Measurements from ENCODE around the gene ETFA. TPM values are rescaled to one million over a fixed set of nuclear protein-coding genes. Genes with fewer than 3 reads are reported as not detected.

Gene ETFA
- polyA plus RNA-seq, 4 donors = 152 to 172 (median 165) TPM

DNA sequence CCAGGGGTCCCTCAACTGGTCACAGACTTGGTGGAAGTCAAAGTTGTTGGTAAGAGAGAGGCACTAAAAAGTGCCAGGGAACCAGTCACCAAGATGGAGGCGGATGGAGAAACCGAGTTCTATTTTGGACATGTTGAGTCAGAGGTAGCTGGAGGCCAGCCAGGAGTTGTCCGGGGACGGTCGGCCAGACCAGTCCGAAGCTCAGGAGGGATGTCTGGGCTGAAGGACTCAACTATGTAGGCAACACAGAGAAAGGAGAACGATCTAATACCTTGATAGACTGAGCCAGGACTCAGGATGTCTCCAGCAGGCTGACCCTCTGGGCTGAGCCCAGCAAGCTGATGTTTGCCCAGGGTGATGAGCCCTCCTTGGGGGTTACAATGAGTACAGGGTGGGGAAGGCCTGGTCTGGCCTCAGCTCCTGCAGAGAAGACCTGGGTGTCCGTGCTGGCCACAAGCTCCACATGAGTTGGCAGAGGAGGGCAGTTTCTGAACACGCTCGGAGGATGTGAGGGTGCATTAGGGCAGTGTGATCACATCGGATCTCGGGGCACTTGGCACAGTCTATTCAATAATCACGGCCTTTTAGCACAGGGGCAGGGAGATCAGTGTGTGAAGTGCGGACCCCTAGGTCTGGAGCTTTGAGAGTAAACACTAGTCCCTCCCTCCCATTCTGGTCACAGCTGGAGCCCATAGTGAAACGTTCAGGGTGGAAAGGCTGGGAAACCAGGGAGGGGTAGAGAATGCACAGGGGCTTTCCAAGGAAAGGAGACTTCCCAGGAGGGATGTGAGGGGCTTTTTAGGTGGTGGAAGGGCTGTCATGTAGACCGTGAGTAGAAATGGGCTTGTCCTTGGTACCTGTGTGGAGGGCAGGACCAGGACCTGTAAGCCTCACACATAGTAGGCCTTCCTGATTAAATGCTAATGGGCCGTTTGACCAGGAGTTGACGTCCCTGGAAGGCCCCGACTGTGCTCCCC is 111.9 kb downstream of the ETFA start:
- no peak for DNase-seq (ENCODE audit: low read depth in 4 of 4, low spot score in 2 of 4)

- DNase-seq (ENCODE audit: low read depth in 4 of 4, low spot score in 2 of 4) = no peak
Observed at GRCh38 chr15:76198456-76199105, 112.7 kb downstream of the ETFA start.

- DNase-seq (ENCODE audit: low read depth in 4 of 4, low spot score in 2 of 4) = no peak
Observed at GRCh38 chr15:76197703-76198455, 113.4 kb downstream of the ETFA start.

GRCh38 chr15:76196269-76197231 is 114.7 kb downstream of the ETFA start:
- DNase-seq (ENCODE audit: low read depth in 4 of 4, low spot score in 2 of 4) = peak in 3 of 4 donors; percentile 39 to 66 (median 60)

DNA sequence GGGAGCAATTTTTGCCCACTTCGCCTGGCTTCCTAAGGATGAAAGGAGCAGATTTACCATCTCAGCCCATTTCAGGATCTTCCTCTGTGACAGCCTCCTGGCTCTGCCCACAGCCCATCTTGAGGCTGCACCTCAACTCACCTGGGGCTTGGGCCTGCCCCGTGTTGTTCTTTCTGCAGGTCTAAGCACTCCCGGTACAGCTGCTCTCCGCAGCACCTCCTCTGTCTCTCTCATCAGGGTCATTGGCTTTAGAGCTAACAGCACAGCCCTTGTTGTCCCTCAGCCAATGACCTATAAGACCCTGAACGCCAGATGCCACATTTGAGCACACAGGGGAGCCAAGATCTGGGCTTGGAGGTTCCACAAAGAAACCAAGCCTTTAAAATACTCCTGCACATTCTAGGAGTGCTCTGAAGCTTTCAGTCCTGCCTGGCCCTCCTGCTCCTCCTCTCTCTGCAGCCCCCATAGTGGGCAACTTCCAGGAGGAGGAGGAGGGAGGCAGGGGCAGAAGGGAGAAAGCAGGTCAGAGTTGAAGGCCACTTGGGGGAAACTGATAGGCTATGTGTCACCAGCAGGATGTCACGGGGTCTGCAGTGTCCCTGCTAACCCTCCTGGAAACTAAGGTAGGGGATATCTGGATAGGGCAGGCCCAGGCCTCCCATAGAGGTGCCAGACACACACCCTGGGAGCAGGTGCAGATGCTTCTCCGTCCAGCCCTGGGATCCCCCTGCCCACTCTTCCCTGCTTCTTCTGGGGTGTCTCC is 115.6 kb downstream of the ETFA start:
- DNase-seq (ENCODE audit: low read depth in 4 of 4, low spot score in 2 of 4) = no peak

- no peak for DNase-seq (ENCODE audit: low read depth in 4 of 4, low spot score in 2 of 4)
Observed at GRCh38 chr15:76193934-76194333, 117.3 kb downstream of the ETFA start.

DNA sequence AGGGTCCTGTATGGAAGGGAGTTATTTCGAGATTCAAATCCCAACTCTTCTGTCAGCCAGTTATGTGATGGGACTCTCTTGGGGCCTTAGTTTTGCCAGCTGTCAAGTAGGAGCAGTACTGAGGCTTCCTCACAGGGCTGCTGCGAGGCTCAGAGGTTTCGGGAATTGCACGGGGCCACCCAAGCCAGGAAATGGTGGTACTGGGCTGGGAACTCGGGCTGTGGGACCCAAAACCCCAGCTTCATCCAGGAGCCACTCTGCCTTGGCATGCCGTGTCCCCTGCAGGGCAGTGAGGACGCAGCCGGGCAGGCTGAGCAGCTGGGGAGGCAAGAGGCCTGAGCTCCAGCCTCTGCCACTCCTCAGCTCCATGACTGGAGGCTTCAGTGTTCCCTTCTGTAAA is 118.6 kb downstream of the ETFA start:
- DNase-seq (ENCODE audit: low read depth in 4 of 4, low spot score in 2 of 4) = no peak

- DNase-seq (ENCODE audit: low read depth in 4 of 4, low spot score in 2 of 4) = no peak
Observed at GRCh38 chr15:76191539-76192244, 119.6 kb downstream of the ETFA start.

DNA sequence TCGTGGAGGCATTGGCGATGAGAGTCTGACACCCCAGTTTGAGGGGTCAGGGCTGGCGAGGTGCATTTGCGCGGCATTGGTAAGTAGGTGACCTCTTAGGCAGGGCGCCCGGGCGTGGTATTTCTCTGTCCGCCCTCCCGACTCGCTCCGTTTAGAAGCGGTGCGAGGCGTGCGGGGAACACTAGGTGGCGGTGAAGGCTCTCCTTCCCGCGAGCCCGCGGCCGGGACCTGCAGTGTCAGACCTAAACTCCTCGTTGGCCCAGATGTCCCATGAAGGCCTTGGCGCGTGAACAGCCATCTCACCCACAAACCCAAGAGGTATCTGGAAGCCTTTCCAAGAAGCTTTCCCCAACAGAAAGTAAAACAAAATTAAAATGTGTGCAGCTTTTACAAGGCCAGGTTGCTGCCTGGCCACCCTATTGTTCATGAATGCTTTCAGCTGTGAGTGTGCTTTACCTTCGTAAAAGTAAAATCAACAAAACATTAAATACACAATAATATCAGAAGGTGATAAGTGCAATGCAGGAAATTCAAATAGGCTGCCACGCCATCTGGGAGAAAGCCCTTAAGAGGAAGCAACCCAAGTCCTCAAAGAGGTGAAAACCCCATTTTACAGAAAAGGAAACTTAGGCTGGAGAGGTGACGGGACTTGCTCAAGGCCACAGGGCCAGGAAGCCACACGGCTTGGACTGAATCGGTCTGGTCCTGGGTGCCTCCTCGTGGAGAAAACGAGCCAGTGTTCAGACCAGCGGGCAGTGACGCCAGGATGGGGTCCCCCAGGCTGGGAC is 120.3 kb downstream of the ETFA start:
- DNase-seq (ENCODE audit: low read depth in 4 of 4, low spot score in 2 of 4) = peak in 2 of 4 donors; percentile 32 to 64

DNA sequence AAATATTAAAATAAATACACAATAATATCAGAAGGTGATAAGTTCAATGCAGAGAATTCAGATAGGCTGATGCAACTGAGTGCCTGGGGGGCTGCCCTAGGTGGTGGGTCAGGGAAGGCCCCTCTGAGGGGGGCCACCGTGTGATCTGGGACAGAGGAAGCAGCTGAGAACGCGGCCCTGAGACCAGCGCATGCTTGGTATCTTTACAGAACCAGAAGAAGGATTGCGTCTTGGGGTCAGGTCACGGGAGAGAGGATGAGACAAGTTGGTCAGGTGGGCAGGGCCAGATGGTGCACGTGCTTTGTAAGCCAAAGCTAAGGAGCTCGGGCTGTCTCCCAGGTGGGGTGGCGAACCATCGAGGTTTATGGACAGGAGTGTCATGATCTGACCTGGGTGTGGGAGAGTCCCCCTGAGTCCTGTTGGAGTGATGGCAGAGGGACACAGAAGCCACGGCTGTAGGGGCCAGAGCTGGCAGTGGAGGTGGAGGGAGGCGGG is 121.2 kb downstream of the ETFA start:
- no peak for DNase-seq (ENCODE audit: low read depth in 4 of 4, low spot score in 2 of 4)

DNA sequence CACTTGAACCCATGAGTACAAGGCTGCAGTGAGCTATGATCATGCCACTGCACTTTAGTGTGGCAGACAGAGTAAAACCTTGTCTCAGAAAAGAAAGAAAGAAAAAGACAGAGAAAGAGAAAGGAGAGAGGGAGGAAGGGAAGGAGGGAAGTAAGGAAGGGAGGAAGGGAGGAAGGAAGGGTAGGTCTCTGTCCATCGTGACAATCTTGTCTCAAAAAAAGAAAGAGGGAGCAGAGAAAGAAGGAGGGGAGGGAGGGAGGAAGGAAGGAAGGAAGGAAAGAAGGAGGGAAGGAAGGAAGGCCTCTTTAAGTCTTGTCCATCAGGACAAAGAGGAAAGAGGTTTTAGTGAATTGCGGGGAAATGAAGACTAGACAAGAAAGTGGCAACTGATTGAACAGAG is 122.2 kb downstream of the ETFA start:
- DNase-seq (ENCODE audit: low read depth in 4 of 4, low spot score in 2 of 4) = no peak

DNA sequence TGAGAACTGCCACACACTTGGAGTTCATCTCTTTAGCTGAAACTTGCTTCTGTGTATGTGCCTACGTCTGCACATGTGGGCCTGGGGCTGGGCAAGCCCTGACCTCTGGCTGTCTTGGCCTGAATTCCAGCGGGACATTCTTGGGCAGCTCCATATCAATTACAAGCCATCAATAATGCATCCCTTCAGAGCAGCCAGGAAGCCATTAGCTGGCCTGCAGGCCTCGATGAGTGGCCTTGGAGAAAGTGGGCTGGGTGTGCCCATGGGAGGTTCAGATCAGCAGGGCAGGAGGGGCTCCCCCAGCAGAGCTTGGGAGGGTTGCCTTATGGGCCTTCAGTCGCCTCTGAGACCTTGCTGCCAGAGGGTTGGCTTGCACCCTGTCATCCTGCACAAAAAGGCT is 124.1 kb downstream of the ETFA start:
- DNase-seq (ENCODE audit: low read depth in 4 of 4, low spot score in 2 of 4) = no peak

DNA sequence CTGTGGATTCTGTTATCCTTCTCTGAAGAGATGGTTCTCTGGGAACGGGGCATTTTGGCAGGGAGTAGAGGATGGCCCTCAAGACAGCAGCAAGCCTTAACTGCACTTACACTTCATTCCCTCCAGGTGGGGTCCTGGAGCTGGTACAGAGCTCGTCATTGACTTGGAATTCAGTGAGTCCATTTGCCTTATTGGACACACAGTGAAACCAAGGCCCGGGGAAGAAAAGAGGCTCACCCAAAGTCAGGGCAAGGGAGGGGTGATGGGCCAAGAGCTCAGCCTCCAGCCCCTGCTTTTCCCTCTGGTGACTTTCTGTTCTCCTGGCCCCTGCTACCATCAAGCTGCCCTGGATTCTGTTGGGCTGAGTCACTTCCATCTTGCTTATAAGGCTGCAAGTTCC is 125.6 kb downstream of the ETFA start:
- DNase-seq (ENCODE audit: low read depth in 4 of 4, low spot score in 2 of 4) = no peak

DNA sequence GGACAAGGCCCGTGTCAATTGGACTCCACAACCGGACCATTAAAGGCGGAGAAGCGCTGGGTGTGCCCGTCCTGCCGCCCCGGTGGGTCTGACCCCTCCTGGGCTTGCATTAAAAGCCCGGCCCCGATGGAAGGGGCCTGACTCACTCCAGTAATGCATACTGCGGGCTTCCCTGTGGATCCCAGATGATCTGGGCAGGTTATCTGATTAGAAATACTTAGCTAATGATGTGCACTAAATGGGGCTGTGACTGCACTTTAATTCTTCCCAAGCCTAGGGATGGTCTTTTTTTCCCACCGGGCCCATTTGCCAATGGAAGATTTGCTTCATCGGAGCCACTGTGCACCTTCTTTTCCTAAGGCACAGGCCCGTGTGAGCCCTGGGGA is 126.6 kb downstream of the ETFA start:
- DNase-seq (ENCODE audit: low read depth in 4 of 4, low spot score in 2 of 4) = no peak

DNA sequence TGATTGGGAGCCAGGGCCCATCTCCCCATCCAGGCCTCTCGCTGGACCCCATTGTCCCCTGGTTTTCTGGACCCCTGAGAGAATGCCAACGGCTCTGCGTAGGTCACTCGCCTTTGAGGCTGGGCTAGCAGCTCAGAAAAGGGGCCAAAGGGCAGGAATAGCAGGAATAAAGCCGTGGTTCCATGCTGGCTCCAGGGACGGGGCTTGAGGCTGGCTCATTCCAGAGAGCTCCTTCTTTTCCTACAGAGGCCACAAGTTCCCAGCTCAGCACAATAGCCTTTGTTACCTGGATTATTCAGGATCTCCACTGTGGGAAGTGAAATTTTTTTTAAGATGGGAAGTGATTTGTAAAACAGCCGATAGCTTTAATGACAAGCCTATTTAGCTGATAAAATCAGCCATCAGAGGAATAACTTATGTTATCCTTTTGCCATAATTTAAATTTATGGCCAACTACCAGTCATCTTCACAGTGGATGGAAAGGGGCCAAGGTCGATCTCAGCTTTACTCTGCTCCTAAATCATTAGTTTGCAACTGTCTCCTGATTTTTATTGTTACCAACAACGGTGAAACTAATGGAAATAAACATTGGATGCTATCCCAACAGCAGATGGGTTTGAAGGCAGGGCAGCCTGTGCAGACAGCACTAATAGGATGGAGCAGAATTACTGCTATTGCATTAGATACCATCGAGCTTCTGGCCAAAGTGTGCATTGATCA is 127.2 kb downstream of the ETFA start:
- DNase-seq (ENCODE audit: low read depth in 4 of 4, low spot score in 2 of 4) = no peak

DNA sequence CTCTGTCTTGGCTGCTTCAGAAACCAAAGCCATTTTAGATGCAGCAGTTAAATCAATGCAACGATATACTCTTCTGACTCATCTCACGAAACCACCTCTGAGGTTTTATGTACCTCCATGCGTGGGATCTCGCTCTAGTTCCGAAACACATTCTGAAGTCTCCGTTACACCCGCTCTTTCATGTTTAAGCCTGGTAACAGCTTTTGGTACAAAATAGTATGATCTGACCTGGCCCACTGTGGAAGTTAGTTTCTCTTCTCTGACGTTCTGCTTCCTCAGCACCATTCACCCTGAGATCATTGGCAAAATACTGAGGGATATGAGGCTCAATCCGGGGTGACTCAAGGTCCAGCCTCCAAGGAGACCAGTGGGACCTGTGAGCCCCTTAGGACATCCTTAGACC is 129.6 kb downstream of the ETFA start:
- no peak for DNase-seq (ENCODE audit: low read depth in 4 of 4, low spot score in 2 of 4)

GRCh38 chr15:76180321-76180720 is 130.9 kb downstream of the ETFA start:
- DNase-seq (ENCODE audit: low read depth in 4 of 4, low spot score in 2 of 4) = no peak

Data from left renal cortex interstitium (tissue), 4 donors.